IMR-90 (cell line): ENCODE measurements around the gene SORBS1. TPM values are rescaled to one million over a fixed set of nuclear protein-coding genes. Genes with fewer than 3 reads are reported as not detected.

Experiments used
- ATAC-seq: fragments of 200-7000 bp; cut with Tn5 transposase; 2 replicates; pipeline ENCODE4 v1.9.1; 2020; ENCODE audit warnings: low read depth, mild to moderate bottlenecking, moderate library complexity
- BruUV-seq: library from RNA; stranded (reverse); fragments of 400-500 nt; replicated peaks from 2 replicates; lab custom pipeline; 2021; lab: Mats Ljungman, UMichigan
- CTCF ChIA-PET: fragments of 300-600 bp; formaldehyde crosslinking; extraction: SDS; loops from one replicate; lab custom pipeline; 2021; ENCODE audit warnings: antibody characterized with exemption; lab: Yijun Ruan, JAX
- POLR2A ChIA-PET: fragments of 300-600 bp; sonication (Branson Sonifier 250); formaldehyde crosslinking; loops from one replicate; lab custom pipeline; 2022; ENCODE audit warnings: antibody characterized with exemption; ENCODE audit not compliant: unreplicated experiment; lab: Charles Lee
- DNase-seq: peaks from one replicate; pipeline ENCODE4 v3.0.0; 2013
- H2AFZ ChIP-seq: replicated peaks from 2 replicates; pipeline ENCODE3; 2013; ENCODE audit warnings: low read length, mild to moderate bottlenecking; ENCODE audit not compliant: poor library complexity
- H2AK5ac ChIP-seq: 2 replicates; pipeline ENCODE4 v1.6.1; 2013; ENCODE audit warnings: low read depth, low read length, inconsistent platforms
- H2AK9ac ChIP-seq: replicated peaks from 2 replicates; pipeline ENCODE3; 2013; ENCODE audit warnings: mild to moderate bottlenecking, low read depth, low read length, moderate library complexity; ENCODE audit not compliant: poor library complexity
- H2BK120ac ChIP-seq: 2 replicates; pipeline ENCODE4 v1.6.1; 2013; ENCODE audit warnings: low read depth, low read length, inconsistent platforms
- H2BK15ac ChIP-seq: 3 replicates; pipeline ENCODE4 v1.6.1; 2013; ENCODE audit warnings: low read depth, low read length, inconsistent platforms
- H2BK20ac ChIP-seq: 2 replicates; pipeline ENCODE4 v1.6.1; 2013; ENCODE audit warnings: low read depth, mild to moderate bottlenecking, inconsistent platforms, low read length, moderate library complexity
- H2BK5ac ChIP-seq: 2 replicates; pipeline ENCODE4 v1.6.1; 2013; ENCODE audit warnings: mild to moderate bottlenecking, low read depth, low read length, inconsistent platforms; ENCODE audit not compliant: poor library complexity, severe bottlenecking
- H3K14ac ChIP-seq: replicated peaks from 2 replicates; pipeline ENCODE4 v1.6.1; 2013; ENCODE audit warnings: low read depth, low read length, inconsistent platforms
- H3K18ac ChIP-seq: 2 replicates; pipeline ENCODE4 v1.6.1; 2013; ENCODE audit warnings: low read depth, low read length, control low read depth
- H3K23ac ChIP-seq: 2 replicates; pipeline ENCODE4 v1.6.1; 2013; ENCODE audit warnings: low read depth, low read length, inconsistent platforms
- H3K27ac ChIP-seq: 2 replicates; pipeline ENCODE4 v1.5.1; 2013; ENCODE audit warnings: mild to moderate bottlenecking, control low read depth, low read length; ENCODE audit not compliant: insufficient read depth
- H3K27me3 ChIP-seq: 2 replicates; pipeline ENCODE4 v1.6.1; 2013; ENCODE audit warnings: low read length; ENCODE audit not compliant: control insufficient read depth, insufficient read depth
- H3K36me3 ChIP-seq: 2 replicates; pipeline ENCODE4 v1.6.1; 2013; ENCODE audit warnings: low read length, mixed read lengths; ENCODE audit not compliant: control insufficient read depth, insufficient read depth
- H3K4ac ChIP-seq: 2 replicates; pipeline ENCODE4 v1.6.1; 2013; ENCODE audit warnings: low read depth, low read length, inconsistent platforms
- H3K4me1 ChIP-seq: 2 replicates; pipeline ENCODE4 v1.6.1; 2013; ENCODE audit warnings: low read length, mixed read lengths; ENCODE audit not compliant: control insufficient read depth, insufficient read depth
- H3K4me2 ChIP-seq: 2 replicates; pipeline ENCODE4 v1.6.1; 2013; ENCODE audit warnings: low read depth, mild to moderate bottlenecking, control low read depth, low read length, moderate library complexity
- H3K4me3 ChIP-seq: 2 replicates; pipeline ENCODE4 v1.5.1; 2013; ENCODE audit warnings: low read depth, mild to moderate bottlenecking, control low read depth, low read length, moderate library complexity; ENCODE audit not compliant: insufficient read depth
- H3K56ac ChIP-seq: 2 replicates; pipeline ENCODE4 v1.6.1; 2013; ENCODE audit warnings: low read length, inconsistent platforms; ENCODE audit not compliant: insufficient read depth; ENCODE audit errors: extremely low read depth
- H3K79me1 ChIP-seq, 2 experiments: 2 replicates each; pipeline ENCODE4 v1.6.1; 2013; ENCODE audit warnings: low read length in 2 of 2, inconsistent platforms in 1 of 2, low read depth in 1 of 2
- H3K9ac ChIP-seq: 2 replicates; pipeline ENCODE4 v1.6.1; 2013; ENCODE audit warnings: low read depth, low read length, control low read depth
- H3K9me1 ChIP-seq: 2 replicates; pipeline ENCODE4 v1.6.1; 2013; ENCODE audit warnings: low read length, inconsistent platforms; ENCODE audit not compliant: insufficient read depth
- H3K9me3 ChIP-seq: 2 replicates; pipeline ENCODE4 v1.6.1; 2013; ENCODE audit warnings: low read length; ENCODE audit not compliant: control insufficient read depth, insufficient read depth
- H4K20me1 ChIP-seq: 2 replicates; pipeline ENCODE4 v1.6.1; 2013; ENCODE audit warnings: low read length, inconsistent platforms; ENCODE audit not compliant: insufficient read depth
- H4K5ac ChIP-seq: 2 replicates; pipeline ENCODE4 v1.6.1; 2013; ENCODE audit warnings: mild to moderate bottlenecking, low read depth, low read length, control low read depth
- H4K8ac ChIP-seq, 2 experiments: 2 replicates each; pipeline ENCODE4 v1.6.1; 2013; ENCODE audit warnings: low read depth in 2 of 2, low read length in 2 of 2, control low read depth in 1 of 2, inconsistent platforms in 1 of 2
- H4K91ac ChIP-seq: 2 replicates; pipeline ENCODE4 v1.6.1; 2013; ENCODE audit warnings: low read depth, low read length, inconsistent platforms; ENCODE audit not compliant: insufficient read depth
- CHD1 ChIP-seq: IDR thresholded peaks from 2 replicates; pipeline ENCODE4 v1.6.1; 2012; ENCODE audit warnings: low read depth, low read length, improper control_type of control experiment
- MAFK ChIP-seq: IDR thresholded peaks from 2 replicates; pipeline ENCODE4 v1.6.1; 2012; ENCODE audit warnings: low read depth, low read length, improper control_type of control experiment
- POLR2A ChIP-seq: IDR thresholded peaks from 2 replicates; pipeline ENCODE4 v1.6.1; 2012; ENCODE audit warnings: mild to moderate bottlenecking, low read depth, low read length
- RCOR1 ChIP-seq: IDR thresholded peaks from 2 replicates; pipeline ENCODE4 v1.6.1; 2012; ENCODE audit warnings: mild to moderate bottlenecking, low read length, improper control_type of control experiment; ENCODE audit not compliant: insufficient replicate concordance
- USF2 ChIP-seq: fragments of 150-350 bp; IDR thresholded peaks from 2 replicates; pipeline ENCODE4 v1.6.1; 2017; ENCODE audit warnings: mild to moderate bottlenecking, antibody characterized with exemption, low read length, low read depth
- WGBS, 2 experiments: methylation state at CpG; one replicate each; pipeline versions ENCODE4 v1.1.5 to v1.1.7; 2013; ENCODE audit warnings: missing lambda C conversion rate in 2 of 2; ENCODE audit not compliant: insufficient read length in 1 of 2; ENCODE audit errors: extremely low coverage in 2 of 2; 5-methylcytosine and 5-hydroxymethylcytosine counted together
- dilution Hi-C: fragments of 300-500 bp; cut with HindIII; formaldehyde crosslinking; loops from one replicate; pipeline ENCODE4 v1.14.3; 2018; ENCODE audit warnings: low sequenced_read_pairs; ENCODE audit not compliant: unreplicated experiment
- in situ Hi-C: fragments of 300-500 bp; cut with MboI; formaldehyde crosslinking; loops from 3 replicates; pipeline ENCODE4 v1.14.3; 2019; ENCODE audit warnings: low sequenced_read_pairs, inconsistent platforms, mixed read lengths
- intact Hi-C: fragments of 100-400 bp; cut with micrococcal nuclease; formaldehyde crosslinking; loops from 2 replicates; pipeline ENCODE4 v1.10.0; 2022
- polyA plus RNA-seq, 3 experiments: library from polyadenylated mRNA; depleted of rRNA; stranded (reverse); fragments of >200 nt; gene quantifications; 2 replicates each; pipeline ENCODE4 v1.2.3, GENCODE V29; 2012; ENCODE audit warnings: low replicate concordance in 1 of 3
- total RNA-seq: library from RNA; depleted of rRNA; stranded (reverse); fragments of >200 nt; gene quantifications from 2 replicates; pipeline ENCODE4 v1.2.3, GENCODE V29; 2012

Gene SORBS1
- total and polyA plus RNA-seq, 2 of the 4 experiments (the other 2 are of a cell fraction) = 0.18 to 0.32 TPM

- peak overlapping the region; percentile 79 for H2BK120ac ChIP-seq
- no peak for ATAC-seq
- TF ChIP-seq RCOR1 = no peak
- TF ChIP-seq POLR2A = no peak
- TF ChIP-seq MAFK = no peak
- TF ChIP-seq CHD1 = no peak
- no peak for TF ChIP-seq USF2
- no peaks in the 10 kb centered on the region for H4K20me1 ChIP-seq
- no peak overlapping the region for H2AK9ac ChIP-seq
- WGBS, 2 experiments = 95% methylated on average over 8 of the region's 9 CpGs; no CpG with 5 or more reads in 1 of the 2 experiments
- peak overlapping the region; percentile 92 for H2AK5ac ChIP-seq
- H4K5ac ChIP-seq = no peak overlapping the region
- H2BK15ac ChIP-seq = peak overlapping the region; percentile 78; the same call in 2 of the 3 replicates
- H2BK20ac ChIP-seq = peak overlapping the region; percentile 73; the same call in 1 of the 2 replicates
- intact Hi-C loops (no loop called here), in situ Hi-C loops (no loop called here), dilution Hi-C loops (no loop called here)
- H4K8ac ChIP-seq = no peak overlapping the region; a peak in 1 of 4 replicates
- DNase-seq = no peak
- H3K79me1 ChIP-seq = peaks cover 0 to 6% of the 10 kb centered on the region in 2 experiments; a peak in 1 of 4 replicates
- ChIA-PET POLR2A (no interaction called here), CTCF (interaction anchor here (0.8 kb wide), 1 partner anchor 49 kb away, joined by 3 read pairs; no protein-coding TSS in a partner anchor)
- H3K4me2 ChIP-seq = no peak overlapping the region
- BruUV-seq = no TSS peak
- H3K9me1 ChIP-seq = peaks cover 25% of the 10 kb centered on the region
- no peak overlapping the region for H3K4me3 ChIP-seq
- H3K27ac ChIP-seq = 0 out of 2 replicates have a peak overlapping the region, but pooled peaks have one; percentile 1
- no peak overlapping the region for H3K14ac ChIP-seq
- H3K18ac ChIP-seq = no peak overlapping the region
- no peaks in the 10 kb centered on the region for H3K9me3 ChIP-seq
- H3K36me3 ChIP-seq = no peaks in the 10 kb centered on the region
- H4K91ac ChIP-seq = peak overlapping the region; percentile 59
- H2BK5ac ChIP-seq = peak overlapping the region; percentile 5
- peak overlapping the region; percentile 100 for H3K4ac ChIP-seq
- no peak overlapping the region for H2AFZ ChIP-seq
- H3K27me3 ChIP-seq = no peaks in the 10 kb centered on the region
- H3K4me1 ChIP-seq = peaks cover 28% of the 10 kb centered on the region
- H3K23ac ChIP-seq = no peak overlapping the region
- H3K9ac ChIP-seq = no peak overlapping the region
- H3K56ac ChIP-seq = no peak overlapping the region
Measured at GRCh38 chr10:95336702-95337101, 224.5 kb downstream of the SORBS1 start.
